Erythroblast (primary cell): Measurements from ENCODE around the gene THUMPD1.

Experiments used
- GATA1 ChIP-seq: IDR thresholded peaks from 2 replicates; pipeline ENCODE4 v1.6.1; 2011; ENCODE audit warnings: low read depth, mild to moderate bottlenecking, control low read depth, low read length, moderate library complexity
- POLR2A ChIP-seq: IDR thresholded peaks from 2 replicates; pipeline ENCODE4 v1.6.1; 2011; ENCODE audit warnings: mild to moderate bottlenecking, low read length

DNA sequence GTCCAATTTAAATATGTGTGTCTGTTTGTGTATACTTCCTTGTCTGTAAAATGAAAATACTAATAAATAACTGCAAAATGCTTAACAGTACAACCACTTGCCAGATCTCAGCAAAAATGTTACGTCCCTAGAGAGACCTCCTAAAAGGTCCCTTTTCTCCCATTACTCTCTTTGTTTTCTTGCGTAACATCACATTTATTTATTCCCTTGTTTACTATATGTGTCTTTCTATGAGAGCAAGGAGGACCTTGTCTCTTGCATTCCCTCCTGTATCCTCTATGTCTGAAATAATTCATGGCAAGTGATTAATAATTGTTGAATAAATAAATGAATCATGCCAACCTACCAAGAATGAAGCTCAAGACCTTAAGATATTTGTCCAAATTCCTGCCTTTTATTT lies 24.1 kb upstream of the THUMPD1 start:
- TF ChIP-seq POLR2A (no peak), GATA1 (no peak)
